GM06990 (cell line): ENCODE results near the gene LRATD1.

Source experiments
- DNase-seq: peaks from one replicate; pipeline ENCODE4 v3.0.0-alpha.2; 2011; ENCODE audit not compliant: insufficient read length; ENCODE audit errors: extremely low read depth
- H3K27me3 ChIP-seq: replicated peaks from 2 replicates; pipeline ENCODE4 v1.6.0; 2011; ENCODE audit warnings: low read length; ENCODE audit not compliant: control insufficient read depth, insufficient read depth
- H3K36me3 ChIP-seq: 2 replicates; pipeline ENCODE4 v1.5.1; 2011; ENCODE audit warnings: low read length; ENCODE audit not compliant: control insufficient read depth, insufficient read depth
- H3K4me3 ChIP-seq: replicated peaks from 2 replicates; pipeline ENCODE4 v1.5.1; 2011; ENCODE audit warnings: low read depth, mild to moderate bottlenecking, control low read depth, low read length
- CTCF ChIP-seq: IDR thresholded peaks from 2 replicates; pipeline ENCODE4 v1.5.1; 2011; ENCODE audit warnings: low read length, control low read depth, mild to moderate bottlenecking, inconsistent platforms; ENCODE audit not compliant: insufficient read depth, poor library complexity, severe bottlenecking

Gene LRATD1

GRCh38 chr2:14634182-14634488 lies 1.6 kb downstream of the LRATD1 start:
- DNase-seq = no peak
- peaks cover 3% of the 10 kb centered on the region; the same call in 1 of the 2 replicates for H3K27me3 ChIP-seq
- TF ChIP-seq CTCF = no peak
- no peaks in the 10 kb centered on the region for H3K36me3 ChIP-seq
- no peak overlapping the region for H3K4me3 ChIP-seq

- Histone ChIP-seq H3K36me3 (no peaks in the 10 kb centered on the region), H3K27me3 (peaks cover 3% of the 10 kb centered on the region; the same call in 1 of the 2 replicates), H3K4me3 (no peak overlapping the region)
- no peak for DNase-seq
- no peak for TF ChIP-seq CTCF
These were observed 2.2 kb downstream of the LRATD1 start for GRCh38 chr2:14634489-14635390.

GRCh38 chr2:14635391-14635871 lies 2.9 kb downstream of the LRATD1 start:
- DNase-seq = no peak
- no peaks in the 10 kb centered on the region for H3K36me3 ChIP-seq
- TF ChIP-seq CTCF = no peak
- no peak overlapping the region for H3K4me3 ChIP-seq
- peaks cover 3% of the 10 kb centered on the region; the same call in 1 of the 2 replicates for H3K27me3 ChIP-seq

GRCh38 chr2:14638488-14638887 lies 6.0 kb downstream of the LRATD1 start:
- TF ChIP-seq CTCF = no peak
- no peaks in the 10 kb centered on the region for H3K27me3 ChIP-seq
- H3K4me3 ChIP-seq = no peak overlapping the region
- no peak for DNase-seq
- H3K36me3 ChIP-seq = no peaks in the 10 kb centered on the region

- Histone ChIP-seq H3K36me3 (no peaks in the 10 kb centered on the region), H3K4me3 (no peak overlapping the region), H3K27me3 (no peaks in the 10 kb centered on the region)
- no peak for TF ChIP-seq CTCF
- no peak for DNase-seq
These were observed 8.6 kb downstream of the LRATD1 start for GRCh38 chr2:14641116-14641515.

GRCh38 chr2:14642499-14642898 lies 10.0 kb downstream of the LRATD1 start:
- H3K36me3 ChIP-seq = no peaks in the 10 kb centered on the region
- H3K27me3 ChIP-seq = no peaks in the 10 kb centered on the region
- H3K4me3 ChIP-seq = no peak overlapping the region
- peak; percentile 45 for TF ChIP-seq CTCF
- DNase-seq = no peak
